ENCODE measurements around the gene STK32C.

STK32C gene

GRCh38 chr10:132185601-132186487 is 121.9 kb downstream of the STK32C start:
- DNase-seq (ENCODE audit: low read depth, low spot score): peak; percentile 76

- no peak for DNase-seq (ENCODE audit: low read depth, low spot score)
These were observed 122.7 kb downstream of the STK32C start for GRCh38 chr10:132184816-132185593.

GRCh38 chr10:132183046-132183445 is 124.7 kb downstream of the STK32C start:
- DNase-seq (ENCODE audit: low read depth, low spot score): no peak

- DNase-seq (ENCODE audit: low read depth, low spot score): no peak
These were observed 125.2 kb downstream of the STK32C start for GRCh38 chr10:132182591-132182990.

- no peak for DNase-seq (ENCODE audit: low read depth, low spot score)
These were observed 125.9 kb downstream of the STK32C start for GRCh38 chr10:132181691-132182425.

- DNase-seq (ENCODE audit: low read depth, low spot score): no peak
These were observed 127.0 kb downstream of the STK32C start for GRCh38 chr10:132180736-132181135.

- no peak for DNase-seq (ENCODE audit: low read depth, low spot score)
These were observed 128.0 kb downstream of the STK32C start for GRCh38 chr10:132179551-132180392.

GRCh38 chr10:132178672-132179545 is 128.8 kb downstream of the STK32C start:
- no peak for DNase-seq (ENCODE audit: low read depth, low spot score)

- no peak for DNase-seq (ENCODE audit: low read depth, low spot score)
These were observed 129.7 kb downstream of the STK32C start for GRCh38 chr10:132178046-132178445.

- no peak for DNase-seq (ENCODE audit: low read depth, low spot score)
These were observed 130.9 kb downstream of the STK32C start for GRCh38 chr10:132176623-132177500.

- DNase-seq (ENCODE audit: low read depth, low spot score): no peak
These were observed 131.7 kb downstream of the STK32C start for GRCh38 chr10:132175907-132176581.

GRCh38 chr10:132175408-132175807 is 132.3 kb downstream of the STK32C start:
- no peak for DNase-seq (ENCODE audit: low read depth, low spot score)

GRCh38 chr10:132174237-132174636 is 133.5 kb downstream of the STK32C start:
- no peak for DNase-seq (ENCODE audit: low read depth, low spot score)

GRCh38 chr10:132173185-132173584 is 134.6 kb downstream of the STK32C start:
- DNase-seq (ENCODE audit: low read depth, low spot score): no peak

GRCh38 chr10:132172091-132173066 is 135.4 kb downstream of the STK32C start:
- DNase-seq (ENCODE audit: low read depth, low spot score): no peak

GRCh38 chr10:132170561-132171361 is 137.0 kb downstream of the STK32C start:
- no peak for DNase-seq (ENCODE audit: low read depth, low spot score)

Data from astrocyte of the hippocampus (primary cell).